ENCODE measurements around the gene ITGB3.
"Not testable (repeated sequence)": the region's sequence is repeated elsewhere in the genome, so short reads cannot be mapped to it uniquely, and the experiment has no call there.

ITGB3 gene

GRCh38 chr17:47253541-47254402 is at the start of gene ITGB3:
Gene ITGB3 (plus strand): TSS chr17:47253827. CDS start chr17:47253862, 35 bp downstream.
- peak; percentile 69 for DNase-seq

GRCh38 chr17:47203984-47204721 is 49.5 kb upstream of the ITGB3 start:
- peak; percentile 69 for DNase-seq

GRCh38 chr17:47204722-47205418 is 48.8 kb upstream of the ITGB3 start:
- DNase-seq, result peak; percentile 52

DNA sequence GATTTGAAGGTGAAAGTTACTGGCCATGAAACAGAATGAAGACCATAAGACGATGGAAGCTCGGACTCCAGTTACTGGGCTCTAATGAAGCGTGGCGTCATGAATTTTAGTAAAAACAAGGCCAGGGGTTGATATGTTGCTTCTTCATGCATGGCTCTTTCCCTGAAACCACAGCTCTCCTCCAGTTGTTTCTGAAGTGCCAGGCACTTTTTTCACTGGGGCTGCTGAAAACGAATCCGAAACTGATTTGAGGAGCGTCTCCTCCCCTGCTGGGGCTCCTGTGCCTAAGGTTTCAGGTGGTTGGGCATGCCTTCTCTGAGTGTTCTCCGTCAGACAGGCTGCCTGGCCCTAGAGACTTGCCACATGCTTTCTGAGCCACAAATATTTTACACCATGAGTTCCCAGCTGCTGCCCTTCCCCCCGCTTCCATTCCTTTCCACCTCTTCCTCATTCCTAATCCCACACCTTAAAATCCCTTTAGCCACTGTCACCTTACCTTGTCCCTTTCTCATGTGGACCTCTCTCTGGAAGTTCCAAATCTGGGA is 48.1 kb upstream of the ITGB3 start:
- DNase-seq, result peak; percentile 94

GRCh38 chr17:47207143-47208067 is 46.2 kb upstream of the ITGB3 start:
- no peak for DNase-seq

DNA sequence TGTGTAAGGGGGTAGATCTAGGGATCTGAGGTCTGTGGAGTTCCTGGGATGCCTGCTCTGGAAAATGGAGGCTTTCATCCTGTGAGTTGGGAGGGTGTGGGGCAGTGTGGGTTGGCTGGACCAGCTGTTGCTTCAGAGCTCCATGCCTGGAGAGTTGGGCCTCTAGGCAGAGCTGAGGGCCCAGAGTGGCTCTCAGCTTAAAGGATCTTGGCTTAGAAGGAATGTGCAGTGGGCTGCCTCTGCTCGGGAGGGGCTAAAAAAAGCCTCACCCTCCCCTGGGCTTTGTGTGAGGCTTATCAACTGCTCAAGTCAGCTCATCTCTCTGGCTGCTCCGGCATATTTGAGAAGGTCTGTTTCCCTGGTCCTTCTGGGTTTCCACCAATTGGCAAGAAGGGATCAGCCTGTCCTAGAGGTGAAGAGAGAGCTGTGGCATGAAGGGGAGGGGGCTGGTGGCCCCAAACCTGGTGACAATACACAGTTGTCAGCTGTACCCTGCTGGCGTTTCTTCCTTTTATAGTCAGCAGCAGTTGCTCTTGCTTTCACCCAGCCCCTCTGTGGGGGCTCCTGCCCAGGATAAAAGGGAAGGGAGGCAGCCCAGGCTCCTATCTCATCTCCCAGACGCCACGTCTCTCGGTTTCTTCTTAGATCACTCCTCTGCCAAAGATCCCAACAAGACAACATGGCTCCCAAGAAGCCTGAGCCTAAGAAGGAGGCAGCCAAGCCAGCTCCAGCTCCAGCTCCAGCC is 44.7 kb upstream of the ITGB3 start, which contains the start of gene MYL4:
TSS of gene MYL4 (plus strand) at position 605 of the 745 bp plus-strand sequence. CDS start at position 680, 75 bp downstream.
- DNase-seq, result peak; percentile 65

DNA sequence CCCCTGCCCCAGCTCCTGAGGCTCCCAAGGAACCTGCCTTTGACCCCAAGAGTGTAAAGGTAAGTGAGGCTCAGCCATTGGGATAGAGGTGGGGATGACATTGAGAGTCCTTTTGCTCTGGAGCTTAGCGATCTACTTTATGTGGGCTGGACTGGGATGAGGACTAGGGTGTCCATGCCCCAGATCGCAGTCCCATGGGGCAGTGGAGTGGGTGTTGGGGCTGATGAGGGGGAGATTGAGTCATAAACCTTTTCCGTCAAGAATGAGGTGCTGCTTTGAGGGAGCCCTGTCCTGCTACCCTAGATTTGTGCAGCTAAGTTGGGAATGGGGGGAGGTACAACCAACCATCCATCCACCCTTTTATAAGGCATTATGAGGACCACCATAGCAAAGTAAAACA is 44.1 kb upstream of the ITGB3 start:
- DNase-seq, result no peak

DNA sequence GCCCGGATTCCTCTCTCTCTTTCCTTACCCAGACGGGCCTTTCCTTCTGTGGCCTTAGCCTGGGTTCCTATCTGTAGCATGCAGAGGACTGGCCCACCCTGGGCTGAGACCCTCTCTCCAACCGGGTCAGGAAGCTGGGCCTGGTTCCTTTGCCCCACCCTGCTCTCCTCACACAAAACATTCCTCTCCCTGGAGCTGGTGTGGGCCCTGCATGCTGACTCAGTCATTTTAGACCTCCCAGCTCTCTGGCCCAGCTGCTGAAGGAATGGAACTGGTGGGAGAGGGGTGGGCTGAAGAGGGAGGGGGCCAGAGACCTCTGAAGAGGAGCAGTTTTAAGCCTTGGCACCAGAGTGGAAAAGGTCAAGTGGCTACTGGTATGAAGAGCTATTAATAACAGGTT is 43.5 kb upstream of the ITGB3 start:
- DNase-seq, result peak; percentile 44

GRCh38 chr17:47210779-47211178 is 42.8 kb upstream of the ITGB3 start:
- no peak for DNase-seq

- no peak for DNase-seq
These were observed 41.2 kb upstream of the ITGB3 start for GRCh38 chr17:47212458-47212857.

DNA sequence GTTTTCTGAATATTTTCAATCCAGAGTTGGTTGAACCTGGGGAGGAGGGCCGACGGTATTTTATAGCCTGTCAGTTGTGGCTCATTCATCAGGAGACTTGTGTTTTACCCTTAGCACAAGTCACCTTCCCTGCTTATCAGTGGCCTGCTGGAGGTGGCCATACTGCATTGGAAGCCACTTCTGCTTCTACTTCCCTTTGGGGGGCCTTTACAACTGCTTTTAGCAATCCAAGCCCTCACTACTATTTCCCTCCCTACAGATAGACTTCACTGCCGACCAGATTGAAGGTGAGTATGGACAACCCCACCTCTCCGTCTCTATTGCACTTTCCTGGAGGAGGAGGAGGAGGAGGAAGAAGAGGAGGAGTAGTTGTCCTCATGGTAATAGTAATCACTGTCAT is 40.1 kb upstream of the ITGB3 start:
- no peak for DNase-seq

DNA sequence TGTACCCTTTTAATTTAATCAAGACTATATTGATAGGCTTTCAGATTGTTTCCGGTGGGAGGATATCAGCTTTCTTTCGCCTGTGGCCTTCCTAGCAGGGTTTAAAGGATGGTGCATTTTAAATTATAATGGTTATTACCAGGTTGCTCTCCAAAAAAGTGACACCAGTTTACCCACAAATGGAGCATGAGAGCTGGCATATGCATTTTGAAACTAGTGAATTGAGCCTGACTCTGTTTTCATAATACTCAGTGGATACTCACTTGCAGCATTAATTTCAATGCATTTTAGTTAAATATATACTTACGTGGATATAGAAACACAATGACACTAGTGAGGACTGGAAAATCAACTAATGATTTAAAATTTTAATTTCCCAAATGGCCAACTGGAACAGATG is 38.7 kb upstream of the ITGB3 start:
- no peak for DNase-seq

DNA sequence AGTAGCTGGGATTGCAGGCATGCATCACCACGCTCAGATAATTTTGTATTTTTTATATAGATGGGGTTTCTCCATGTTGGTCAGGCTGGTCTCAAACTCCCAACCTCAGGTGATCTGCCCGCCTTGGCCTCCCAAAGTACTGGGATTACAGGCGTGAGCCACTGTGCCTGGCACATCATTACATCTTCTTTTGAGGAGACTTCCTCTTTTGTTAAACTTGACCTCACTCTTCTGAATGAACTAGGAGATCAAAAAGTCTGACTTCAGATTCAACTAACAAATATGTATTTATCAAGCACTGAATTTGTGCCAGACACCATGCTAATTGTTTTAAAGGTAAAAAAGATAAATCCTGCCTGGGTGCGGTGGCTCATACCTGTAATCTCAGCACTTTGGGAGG is 36.8 kb upstream of the ITGB3 start:
- DNase-seq, result not testable (repeated sequence)

DNA sequence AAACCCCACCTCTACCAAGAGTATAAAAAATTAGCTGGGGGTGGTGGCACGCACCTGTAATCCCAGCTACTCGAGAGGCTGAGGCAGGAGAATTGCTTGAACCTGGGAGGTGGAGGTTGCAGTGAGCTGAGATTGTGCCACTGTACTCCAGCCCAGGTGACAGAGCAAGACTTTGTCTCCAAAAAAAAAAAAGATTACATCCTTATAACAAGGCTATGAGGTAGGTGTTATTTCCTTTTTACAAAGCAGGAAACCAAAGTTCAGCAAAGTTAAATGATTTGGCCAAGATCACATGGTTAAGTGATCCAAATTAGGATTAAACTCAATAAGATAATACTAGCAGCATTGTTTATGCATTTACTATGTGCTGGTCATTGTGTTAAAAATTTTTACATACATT is 36.3 kb upstream of the ITGB3 start:
- DNase-seq, result not testable (repeated sequence)

DNA sequence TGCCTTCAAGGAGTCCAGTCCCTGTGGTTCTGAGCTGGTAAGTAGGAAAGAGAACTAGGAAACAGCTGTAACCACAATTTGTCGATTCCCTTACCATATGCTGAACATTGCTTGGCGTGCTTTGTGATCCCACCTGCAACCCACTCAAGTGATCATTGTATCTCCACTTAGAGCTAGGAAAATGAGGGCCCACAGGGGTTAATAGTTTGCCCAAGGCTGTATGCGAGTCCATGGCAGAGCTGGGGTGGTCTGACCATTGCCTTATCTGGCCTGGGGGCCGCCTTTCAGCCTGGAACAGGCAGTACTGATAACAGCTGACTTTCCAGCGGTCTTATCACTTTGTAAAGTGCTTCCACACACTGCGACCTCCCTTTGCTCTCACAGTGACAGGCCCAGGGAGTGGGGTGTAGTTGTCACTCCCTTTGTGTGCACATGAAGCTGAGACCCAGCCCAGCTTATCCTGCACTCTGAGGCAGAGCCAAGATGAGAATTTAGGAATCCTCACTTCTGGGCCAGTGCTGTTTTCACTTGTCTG is 34.7 kb upstream of the ITGB3 start:
- no peak for DNase-seq

DNA sequence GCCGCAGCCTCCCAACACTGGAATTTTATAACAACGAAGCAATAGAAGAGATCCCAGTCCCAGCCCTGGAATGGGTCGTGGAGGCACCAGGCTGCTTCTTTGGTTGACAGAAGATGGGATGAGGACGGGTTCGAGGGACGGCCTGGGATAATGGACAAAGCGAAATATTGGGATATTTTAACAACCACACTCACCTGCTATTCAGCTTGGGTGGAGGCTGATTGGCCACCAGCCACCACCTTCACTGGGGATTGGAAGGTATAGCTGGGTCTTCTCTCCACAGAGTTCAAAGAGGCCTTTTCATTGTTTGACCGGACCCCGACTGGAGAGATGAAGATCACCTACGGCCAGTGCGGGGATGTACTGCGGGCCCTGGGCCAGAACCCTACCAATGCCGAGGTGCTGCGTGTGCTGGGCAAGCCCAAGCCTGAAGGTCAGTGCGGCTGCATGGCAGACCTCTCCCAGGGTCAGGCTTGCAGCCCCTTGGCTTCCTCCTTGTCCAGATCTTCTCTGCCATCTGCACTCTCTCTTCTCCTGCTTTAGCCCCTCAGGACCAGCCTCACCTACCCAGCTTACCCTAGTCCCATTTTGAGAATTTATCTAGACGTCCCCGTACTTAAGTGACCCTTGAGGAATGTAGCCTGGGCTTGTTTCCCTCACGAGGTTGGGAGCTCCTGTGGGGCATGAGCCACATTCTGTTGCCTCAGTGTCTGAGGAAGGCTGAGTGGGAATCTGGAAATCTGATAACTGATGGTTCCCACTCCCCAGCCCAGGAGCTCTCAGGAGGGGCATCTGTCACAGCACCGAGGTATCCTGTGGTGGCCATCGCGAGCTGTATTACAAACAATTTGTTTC is 33.8 kb upstream of the ITGB3 start:
- no peak for DNase-seq

DNA sequence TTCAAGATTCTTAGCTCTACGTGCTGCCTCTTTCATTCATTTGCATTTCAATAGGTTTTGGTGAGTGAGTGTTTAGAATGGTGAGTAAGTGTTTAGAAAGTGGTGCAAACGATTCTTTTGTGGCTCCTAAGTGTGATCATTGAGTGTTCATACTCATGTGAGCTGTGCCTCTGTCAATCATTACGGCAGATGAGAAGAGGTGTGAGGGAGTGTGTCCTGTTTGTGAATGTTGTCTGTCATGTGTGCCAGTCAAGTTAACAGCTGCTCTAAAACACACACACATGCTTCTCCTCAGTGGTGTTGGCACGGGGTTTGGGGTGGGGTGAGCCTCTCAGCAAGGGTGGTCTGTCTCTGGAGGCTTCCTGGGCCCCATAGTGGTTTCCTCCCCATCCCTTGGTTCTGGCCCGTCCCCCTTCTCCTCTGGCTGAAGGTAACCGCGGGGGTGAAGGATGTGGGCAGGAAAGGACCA is 33.1 kb upstream of the ITGB3 start:
- DNase-seq, result no peak

- DNase-seq, result no peak
These were observed 32.5 kb upstream of the ITGB3 start for GRCh38 chr17:47221154-47221553.

DNA sequence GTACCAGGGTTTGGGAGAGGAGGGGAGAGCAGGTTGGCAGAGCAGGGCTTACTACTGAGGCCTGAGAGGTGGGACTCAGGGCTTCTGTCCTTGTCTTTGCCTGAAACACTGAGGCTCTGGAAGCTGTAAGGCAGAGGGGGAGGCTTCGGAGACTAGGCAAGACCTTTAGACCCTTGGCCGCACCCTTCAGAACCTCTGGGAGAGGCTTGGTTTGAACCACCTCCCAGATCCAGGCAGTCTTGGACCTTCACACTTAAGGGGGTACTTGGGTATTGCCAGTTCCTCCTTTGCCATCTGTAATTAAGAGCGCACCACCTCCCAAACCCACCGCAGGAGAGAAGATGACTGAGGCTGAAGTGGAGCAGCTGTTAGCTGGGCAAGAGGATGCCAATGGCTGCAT is 31.6 kb upstream of the ITGB3 start:
- no peak for DNase-seq

DNA sequence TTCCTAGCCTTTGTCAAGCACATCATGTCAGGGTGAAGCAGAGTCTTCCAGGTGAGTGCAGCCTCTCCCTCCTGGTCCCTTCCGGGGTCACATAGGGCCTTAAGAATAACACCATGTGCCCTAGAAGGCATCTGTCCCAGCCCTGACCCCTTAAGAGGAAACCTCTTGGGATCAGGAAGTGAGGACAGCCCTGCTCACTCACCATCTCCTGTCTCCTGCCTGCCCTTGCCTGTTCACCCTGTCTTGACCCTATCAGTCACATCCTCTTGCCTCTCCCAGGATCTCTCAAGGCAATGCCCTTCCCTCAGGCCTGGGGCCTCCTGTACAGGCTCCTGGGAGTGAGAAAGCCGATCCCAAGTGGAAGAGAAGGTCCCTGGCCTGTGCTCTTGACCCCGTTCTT is 30.6 kb upstream of the ITGB3 start:
- no peak for DNase-seq
